ENCODE measurements around the gene QRSL1.

DNA sequence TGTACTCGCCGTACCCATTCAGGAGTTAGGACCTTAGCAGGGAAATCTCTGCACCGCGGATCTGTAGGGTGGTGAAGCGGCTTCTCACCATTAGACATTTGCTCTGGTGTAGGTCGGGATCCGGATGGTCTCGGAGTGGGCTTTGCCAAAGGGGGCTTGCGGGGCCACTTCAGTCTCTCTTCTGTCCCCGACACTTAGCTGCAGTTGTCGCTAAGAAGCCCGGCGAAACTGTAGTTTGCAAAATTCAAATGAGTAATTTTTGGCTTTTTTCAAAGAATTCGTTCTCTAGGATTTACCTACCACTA is 433 bp downstream of the QRSL1 start:
- no peak for TF ChIP-seq EHMT2 (IDR thresholded peaks at IDR 0.05)
- no peak for TF ChIP-seq SAP30 (IDR thresholded peaks at IDR 0.05; ENCODE audit: borderline replicate concordance, insufficient read depth, low read depth, low read length, poor library complexity, severe bottlenecking)
- TF ChIP-seq, protein P1, sequence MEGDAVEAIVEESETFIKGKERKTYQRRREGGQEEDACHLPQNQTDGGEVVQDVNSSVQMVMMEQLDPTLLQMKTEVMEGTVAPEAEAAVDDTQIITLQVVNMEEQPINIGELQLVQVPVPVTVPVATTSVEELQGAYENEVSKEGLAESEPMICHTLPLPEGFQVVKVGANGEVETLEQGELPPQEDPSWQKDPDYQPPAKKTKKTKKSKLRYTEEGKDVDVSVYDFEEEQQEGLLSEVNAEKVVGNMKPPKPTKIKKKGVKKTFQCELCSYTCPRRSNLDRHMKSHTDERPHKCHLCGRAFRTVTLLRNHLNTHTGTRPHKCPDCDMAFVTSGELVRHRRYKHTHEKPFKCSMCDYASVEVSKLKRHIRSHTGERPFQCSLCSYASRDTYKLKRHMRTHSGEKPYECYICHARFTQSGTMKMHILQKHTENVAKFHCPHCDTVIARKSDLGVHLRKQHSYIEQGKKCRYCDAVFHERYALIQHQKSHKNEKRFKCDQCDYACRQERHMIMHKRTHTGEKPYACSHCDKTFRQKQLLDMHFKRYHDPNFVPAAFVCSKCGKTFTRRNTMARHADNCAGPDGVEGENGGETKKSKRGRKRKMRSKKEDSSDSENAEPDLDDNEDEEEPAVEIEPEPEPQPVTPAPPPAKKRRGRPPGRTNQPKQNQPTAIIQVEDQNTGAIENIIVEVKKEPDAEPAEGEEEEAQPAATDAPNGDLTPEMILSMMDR (IDR thresholded peaks at IDR 0.05 in 2 of 3, conservative IDR thresholded peaks at IDR 0.05 in 1 of 3; ENCODE audit: insufficient read depth in 2 of 3, low read depth in 1 of 3, low read length in 3 of 3) = no peak
- TF ChIP-seq CEBPB (tag; IDR thresholded peaks at IDR 0.05) = no peak
- TF ChIP-seq CREB1 (IDR thresholded peaks at IDR 0.05) = no peak
- TF ChIP-seq CREB1 (CRISPR knock-in tag; IDR thresholded peaks at IDR 0.05) = no peak
- TF ChIP-seq POLR2AphosphoS5 (IDR thresholded peaks at IDR 0.05; ENCODE audit: control insufficient read depth, insufficient read depth, low read depth, low read length) = no peak
- TF ChIP-seq, protein P2, sequence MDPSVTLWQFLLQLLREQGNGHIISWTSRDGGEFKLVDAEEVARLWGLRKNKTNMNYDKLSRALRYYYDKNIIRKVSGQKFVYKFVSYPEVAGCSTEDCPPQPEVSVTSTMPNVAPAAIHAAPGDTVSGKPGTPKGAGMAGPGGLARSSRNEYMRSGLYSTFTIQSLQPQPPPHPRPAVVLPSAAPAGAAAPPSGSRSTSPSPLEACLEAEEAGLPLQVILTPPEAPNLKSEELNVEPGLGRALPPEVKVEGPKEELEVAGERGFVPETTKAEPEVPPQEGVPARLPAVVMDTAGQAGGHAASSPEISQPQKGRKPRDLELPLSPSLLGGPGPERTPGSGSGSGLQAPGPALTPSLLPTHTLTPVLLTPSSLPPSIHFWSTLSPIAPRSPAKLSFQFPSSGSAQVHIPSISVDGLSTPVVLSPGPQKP (CRISPR knock-in tag; IDR thresholded peaks at IDR 0.05) = no peak
- no peak for TF ChIP-seq FOSL1 (tag; conservative IDR thresholded peaks at IDR 0.05)
- no peak for TF ChIP-seq NFATC3 (IDR thresholded peaks at IDR 0.05)
- TF ChIP-seq POLR2A (conservative IDR thresholded peaks at IDR 0.05) = no peak
- TF ChIP-seq, protein P3, sequence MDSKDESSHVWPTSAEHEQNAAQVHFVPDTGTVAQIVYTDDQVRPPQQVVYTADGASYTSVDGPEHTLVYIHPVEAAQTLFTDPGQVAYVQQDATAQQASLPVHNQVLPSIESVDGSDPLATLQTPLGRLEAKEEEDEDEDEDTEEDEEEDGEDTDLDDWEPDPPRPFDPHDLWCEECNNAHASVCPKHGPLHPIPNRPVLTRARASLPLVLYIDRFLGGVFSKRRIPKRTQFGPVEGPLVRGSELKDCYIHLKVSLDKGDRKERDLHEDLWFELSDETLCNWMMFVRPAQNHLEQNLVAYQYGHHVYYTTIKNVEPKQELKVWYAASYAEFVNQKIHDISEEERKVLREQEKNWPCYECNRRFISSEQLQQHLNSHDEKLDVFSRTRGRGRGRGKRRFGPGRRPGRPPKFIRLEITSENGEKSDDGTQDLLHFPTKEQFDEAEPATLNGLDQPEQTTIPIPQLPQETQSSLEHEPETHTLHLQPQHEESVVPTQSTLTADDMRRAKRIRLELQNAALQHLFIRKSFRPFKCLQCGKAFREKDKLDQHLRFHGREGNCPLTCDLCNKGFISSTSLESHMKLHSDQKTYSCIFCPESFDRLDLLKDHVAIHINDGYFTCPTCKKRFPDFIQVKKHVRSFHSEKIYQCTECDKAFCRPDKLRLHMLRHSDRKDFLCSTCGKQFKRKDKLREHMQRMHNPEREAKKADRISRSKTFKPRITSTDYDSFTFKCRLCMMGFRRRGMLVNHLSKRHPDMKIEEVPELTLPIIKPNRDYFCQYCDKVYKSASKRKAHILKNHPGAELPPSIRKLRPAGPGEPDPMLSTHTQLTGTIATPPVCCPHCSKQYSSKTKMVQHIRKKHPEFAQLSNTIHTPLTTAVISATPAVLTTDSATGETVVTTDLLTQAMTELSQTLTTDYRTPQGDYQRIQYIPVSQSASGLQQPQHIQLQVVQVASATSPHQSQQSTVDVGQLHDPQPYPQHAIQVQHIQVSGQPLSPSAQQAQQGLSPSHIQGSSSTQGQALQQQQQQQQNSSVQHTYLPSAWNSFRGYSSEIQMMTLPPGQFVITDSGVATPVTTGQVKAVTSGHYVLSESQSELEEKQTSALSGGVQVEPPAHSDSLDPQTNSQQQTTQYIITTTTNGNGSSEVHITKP (IDR thresholded peaks at IDR 0.05; ENCODE audit: partially characterized antibody) = no peak
- no peak for TF ChIP-seq TEAD2 (tag; IDR thresholded peaks at IDR 0.05)

Measured in K562 (cell line).